ENCODE measurements around the gene LMOD2.

The LMOD2 gene

DNA sequence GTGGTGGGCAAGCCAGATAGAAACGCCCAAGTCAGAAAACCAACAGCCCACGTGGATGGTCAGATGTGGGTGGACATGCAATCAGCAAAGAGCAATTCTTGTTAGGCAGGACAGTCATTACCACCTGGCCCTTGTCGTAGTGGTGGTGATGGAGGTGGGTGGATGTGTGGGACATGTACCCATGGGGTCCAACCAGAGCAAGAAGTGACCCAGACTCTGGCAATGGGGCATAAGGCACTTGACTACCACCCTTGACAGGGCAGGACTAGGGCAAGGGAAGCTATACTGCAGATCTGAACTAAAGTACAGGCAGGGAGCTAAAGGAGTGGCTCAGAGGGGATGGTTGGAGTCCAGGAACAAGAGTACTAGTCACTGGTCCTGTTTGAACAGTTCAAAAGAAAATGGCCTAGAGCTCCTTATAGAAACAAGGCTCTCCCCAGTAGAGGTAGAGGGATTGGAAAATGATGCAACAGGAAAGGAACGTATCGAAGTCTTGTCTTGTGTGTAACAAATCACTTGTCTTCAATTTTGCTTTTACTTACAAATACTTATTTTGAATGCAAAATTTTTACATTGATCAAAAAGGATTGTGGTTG lies 17.6 kb downstream of the LMOD2 start:
- no peak for DNase-seq (ENCODE audit: low spot score)

GRCh38 chr7:123673752-123674398 lies 18.2 kb downstream of the LMOD2 start:
- DNase-seq (ENCODE audit: low spot score) = no peak

DNA sequence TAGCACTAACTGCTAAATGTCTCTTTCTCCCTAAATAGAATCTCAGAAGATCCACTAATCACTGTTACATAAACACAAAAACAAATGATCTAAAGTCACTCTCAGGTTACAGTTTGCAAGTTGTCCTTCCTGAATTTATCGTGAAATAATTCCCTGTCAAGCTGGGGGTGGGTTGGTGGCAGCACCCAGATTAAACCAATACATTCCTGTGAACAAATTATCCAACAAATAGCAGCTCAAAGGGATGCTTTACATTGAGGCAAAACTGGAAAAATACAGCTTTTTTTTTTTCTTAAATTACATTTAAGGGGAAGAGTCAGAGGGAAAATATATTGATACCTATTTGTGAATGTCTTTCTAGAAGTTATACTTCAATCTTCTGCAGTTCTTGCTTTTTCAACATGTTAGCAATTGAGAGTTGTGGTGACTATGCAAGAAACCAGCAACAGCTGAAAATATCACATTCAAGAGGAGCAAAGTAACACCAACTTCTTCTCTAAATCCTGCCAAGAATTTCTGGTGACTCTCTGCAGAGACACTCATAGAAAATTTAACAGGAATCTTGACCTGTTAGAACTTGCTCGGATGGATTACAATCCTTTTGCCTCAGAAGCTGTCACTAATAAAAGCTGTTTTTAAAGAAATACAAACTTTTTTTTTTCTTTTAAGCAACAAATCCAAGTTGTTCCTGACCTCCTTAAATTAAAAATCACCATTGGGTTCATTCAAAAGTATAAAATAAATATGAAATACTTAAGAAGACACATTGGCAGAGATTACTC lies 18.9 kb downstream of the LMOD2 start:
- DNase-seq (ENCODE audit: low spot score) = no peak

DNA sequence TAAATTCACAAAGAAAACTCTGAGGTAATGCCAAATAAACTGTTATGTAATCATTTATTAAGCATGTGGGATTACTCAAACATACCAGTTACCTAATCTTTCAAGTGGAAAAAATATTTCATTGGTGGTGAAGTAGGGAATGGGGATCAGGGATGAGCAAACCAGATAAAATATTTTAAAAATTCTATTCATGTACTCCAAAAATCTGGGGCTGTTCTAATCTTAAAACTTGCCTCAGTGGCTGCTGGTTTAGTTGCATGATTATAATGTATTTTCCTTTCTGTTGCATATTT lies 19.5 kb downstream of the LMOD2 start:
- no peak for DNase-seq (ENCODE audit: low spot score)

GRCh38 chr7:123677061-123677715 lies 21.5 kb downstream of the LMOD2 start:
- no peak for DNase-seq (ENCODE audit: low spot score)

DNA sequence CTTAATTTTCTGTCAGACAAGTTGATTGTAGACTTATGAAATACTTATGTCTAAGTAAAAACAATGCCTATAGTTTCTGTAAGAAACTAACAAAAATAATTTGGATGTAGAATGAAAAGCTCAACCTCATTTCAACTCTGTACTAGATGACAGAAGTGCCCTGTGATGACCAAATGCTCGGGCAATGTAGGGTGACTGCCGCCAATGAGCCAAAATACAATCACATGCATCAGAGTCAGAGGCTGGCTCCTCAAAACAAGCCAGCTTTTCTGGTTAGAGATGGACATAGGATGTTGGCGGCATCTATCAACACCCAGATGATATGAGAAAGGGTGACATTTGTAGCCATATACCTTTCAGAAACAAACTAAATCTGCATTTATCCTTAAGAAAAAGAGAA lies 23.9 kb downstream of the LMOD2 start:
- DNase-seq (ENCODE audit: low spot score) = no peak

GRCh38 chr7:123680580-123680979 lies 24.9 kb downstream of the LMOD2 start:
- DNase-seq (ENCODE audit: low spot score) = no peak

DNA sequence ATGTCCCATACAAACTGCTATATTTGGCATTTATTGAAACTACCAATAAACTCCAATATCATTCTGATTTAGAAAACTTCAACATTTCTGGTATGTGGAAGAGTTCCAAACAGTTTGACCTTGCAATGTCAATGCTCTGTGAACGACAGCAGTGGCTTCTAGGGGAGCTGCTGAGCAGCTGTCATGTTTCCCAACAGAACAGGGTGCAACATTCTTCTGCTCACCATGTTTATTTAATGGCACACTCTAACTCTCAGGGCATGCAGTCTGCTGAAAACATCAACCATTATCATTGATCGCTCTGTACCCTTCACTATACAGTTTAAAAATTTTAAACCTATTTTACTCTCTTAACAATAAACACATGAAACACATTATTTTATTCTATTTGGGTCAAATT lies 25.9 kb downstream of the LMOD2 start:
- DNase-seq (ENCODE audit: low spot score) = no peak

DNA sequence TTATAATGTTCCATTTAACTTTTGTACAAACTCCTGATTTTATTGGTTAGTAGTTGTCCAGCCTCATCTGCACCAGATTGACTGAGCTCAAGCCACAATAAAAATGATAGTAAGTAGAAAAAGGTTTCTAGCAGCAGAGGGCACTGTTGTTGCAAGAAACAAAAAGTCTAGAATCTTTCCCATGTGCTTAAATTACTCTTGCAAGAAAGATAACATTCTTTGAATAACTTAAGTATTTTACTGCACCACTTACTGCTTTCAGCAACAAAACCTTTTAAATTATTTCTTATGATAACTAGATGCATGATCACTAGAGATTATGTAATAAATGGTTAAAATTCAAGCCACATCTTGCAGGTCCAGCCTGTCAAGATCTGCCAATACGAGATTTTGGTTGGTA lies 27.0 kb downstream of the LMOD2 start:
- peak; percentile 41 for DNase-seq (ENCODE audit: low spot score)

DNA sequence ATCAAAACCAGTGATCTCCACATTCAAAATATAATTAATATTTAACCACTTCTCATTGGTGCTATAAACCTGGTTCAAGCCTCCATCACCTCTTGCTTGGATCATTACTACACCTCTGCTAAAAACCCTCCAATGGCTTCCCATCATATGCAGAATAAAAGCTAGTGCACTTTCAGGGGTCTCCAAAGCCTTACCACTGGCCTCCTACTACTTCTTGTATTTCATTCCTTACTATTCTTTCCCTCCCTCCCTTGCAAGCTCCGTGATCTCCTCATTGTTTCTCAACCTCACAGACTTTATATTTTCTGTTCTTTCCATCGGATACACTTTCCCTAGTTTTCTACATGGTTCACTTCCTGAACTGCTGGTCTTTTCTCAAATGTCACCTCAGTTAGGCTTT lies 31.5 kb downstream of the LMOD2 start:
- DNase-seq (ENCODE audit: low spot score) = no peak

GRCh38 chr7:123687727-123688126 lies 32.1 kb downstream of the LMOD2 start:
- no peak for DNase-seq (ENCODE audit: low spot score)

GRCh38 chr7:123689250-123689649 lies 33.6 kb downstream of the LMOD2 start:
- DNase-seq (ENCODE audit: low spot score) = no peak

DNA sequence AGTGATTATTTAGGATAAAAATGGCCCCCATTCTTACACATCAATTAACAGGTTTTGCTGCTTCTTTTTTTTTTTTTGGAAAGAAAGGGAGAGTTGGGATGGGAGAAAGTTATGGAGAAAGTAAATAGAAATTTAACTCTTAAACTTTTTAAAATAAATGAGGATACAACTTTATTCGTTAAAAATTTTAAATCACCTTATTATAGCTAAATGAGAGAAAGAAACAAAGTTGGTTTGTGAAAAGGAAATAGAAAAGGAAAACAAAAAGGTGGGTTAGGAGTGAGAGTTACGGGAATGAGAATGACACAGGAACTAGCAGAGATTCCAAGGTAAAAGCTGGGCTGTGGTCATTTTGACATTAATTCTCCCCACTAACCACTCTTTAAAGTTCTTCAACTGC lies 34.9 kb downstream of the LMOD2 start:
- no peak for DNase-seq (ENCODE audit: low spot score)

DNA sequence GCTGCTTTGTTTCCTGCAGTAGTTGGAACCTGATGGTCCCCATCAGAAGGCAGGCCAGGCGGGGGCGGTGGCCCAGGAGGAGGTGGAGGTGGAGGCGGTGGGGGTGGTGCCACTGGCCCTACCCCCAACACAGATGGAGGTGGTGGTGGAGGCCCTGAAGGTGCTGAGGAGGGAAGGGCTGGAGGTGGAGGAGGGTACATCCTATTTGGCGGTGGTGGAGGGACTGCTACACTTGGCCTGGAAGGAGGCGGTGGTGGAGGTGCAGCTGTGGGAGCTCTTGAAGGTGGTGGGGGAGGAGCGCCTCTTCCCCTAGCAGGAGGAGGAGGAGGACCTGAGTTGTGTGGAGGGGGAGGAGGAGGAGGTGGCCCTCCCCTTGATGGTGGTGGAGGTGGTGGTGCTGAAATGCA lies 36.8 kb downstream of the LMOD2 start:
- no peak for DNase-seq (ENCODE audit: low spot score)

DNA sequence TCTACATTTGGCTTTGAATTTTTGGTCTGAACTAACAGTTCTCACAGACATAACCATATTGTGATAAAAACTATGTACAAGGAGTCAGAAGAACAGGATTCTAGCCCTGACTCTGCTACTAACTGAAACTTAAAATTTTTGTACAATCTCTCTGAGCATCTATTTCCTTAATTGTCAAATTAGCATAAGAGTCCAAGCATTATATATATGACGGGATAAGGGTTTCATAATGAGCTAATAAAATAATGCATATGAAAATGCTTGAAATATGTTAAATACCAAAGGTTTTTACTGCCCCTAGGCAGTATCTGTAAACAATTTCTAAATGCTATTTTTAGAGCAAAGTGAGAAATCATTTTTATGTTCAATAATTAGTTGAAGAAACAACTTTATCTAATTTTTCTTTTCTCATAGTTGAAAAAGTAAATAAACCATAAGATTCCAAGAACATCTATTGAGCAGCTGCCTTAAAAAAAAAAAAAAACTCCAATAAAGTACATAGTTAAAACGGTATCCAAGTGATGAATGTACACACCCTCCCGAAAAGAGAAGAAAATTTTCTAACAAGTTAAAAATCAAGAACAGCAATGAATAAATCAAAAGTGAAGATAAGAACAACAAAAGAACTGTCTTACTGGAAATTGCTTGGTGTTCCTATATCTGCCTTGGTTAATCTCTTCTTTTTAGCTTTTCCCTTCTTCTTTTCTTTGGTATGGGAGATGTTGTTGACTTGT lies 40.4 kb downstream of the LMOD2 start:
- DNase-seq (ENCODE audit: low spot score) = no peak

GRCh38 chr7:123705211-123705901 lies 49.7 kb downstream of the LMOD2 start:
- DNase-seq (ENCODE audit: low spot score) = no peak

GRCh38 chr7:123709525-123709924 lies 53.9 kb downstream of the LMOD2 start:
- no peak for DNase-seq (ENCODE audit: low spot score)

GRCh38 chr7:123710683-123711082 lies 55.0 kb downstream of the LMOD2 start:
- DNase-seq (ENCODE audit: low spot score) = no peak

DNA sequence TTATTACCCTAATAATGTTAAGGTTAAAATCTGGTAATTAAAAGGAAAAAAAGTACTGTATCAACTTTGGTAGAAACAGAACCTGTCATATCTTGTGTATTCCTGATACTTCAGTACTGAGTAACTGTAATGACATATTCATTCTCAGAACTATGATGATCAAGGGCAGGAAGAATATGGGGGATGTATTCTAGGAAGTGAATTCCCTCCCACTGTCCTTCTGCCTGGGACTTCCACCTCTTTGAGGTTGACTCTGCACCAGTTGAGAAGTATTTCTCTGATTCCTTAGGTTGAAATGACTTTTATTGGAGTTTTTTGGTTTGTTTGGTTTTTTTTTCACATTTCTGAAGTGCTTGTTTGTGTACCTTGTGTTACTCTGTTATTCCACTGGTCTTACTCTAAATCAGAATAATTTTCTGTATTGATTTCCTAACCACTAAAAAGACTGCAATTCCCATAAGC lies 56.2 kb downstream of the LMOD2 start:
- DNase-seq (ENCODE audit: low spot score) = no peak

DNA sequence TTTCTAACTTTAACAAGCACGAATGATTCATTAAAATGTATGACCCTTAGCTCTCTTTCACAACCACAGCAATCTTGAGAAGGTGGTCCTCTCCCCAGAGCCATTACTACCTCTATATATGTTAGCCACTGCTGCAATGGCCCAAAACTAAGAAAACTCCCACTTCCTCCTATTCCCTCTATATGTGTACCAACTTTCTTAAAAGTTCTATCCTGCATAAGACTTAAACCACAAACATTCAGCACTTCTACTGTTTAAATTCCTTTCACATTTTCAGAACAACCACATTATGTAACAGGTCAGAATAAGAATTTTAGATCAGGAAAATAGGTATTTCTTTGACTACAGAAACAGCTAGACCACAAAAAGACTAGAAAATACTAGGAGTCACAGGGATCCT lies 57.0 kb downstream of the LMOD2 start:
- DNase-seq (ENCODE audit: low spot score) = no peak

All from D341Med (cell line).